ENCODE results near the gene LUM.

- no peak for TF ChIP-seq EZH2 (IDR thresholded peaks at IDR 0.05; ENCODE audit: low read depth, unreplicated experiment)
- no peak for TF ChIP-seq EZH2phosphoT487 (IDR thresholded peaks at IDR 0.05; ENCODE audit: unreplicated experiment)
- TF ChIP-seq CTCF (conservative IDR thresholded peaks at IDR 0.05; ENCODE audit: low read depth in 2 of 2): no peak
- no peak for TF ChIP-seq POLR2AphosphoS5 (IDR thresholded peaks at IDR 0.05; ENCODE audit: low read depth)
- no peak for TF ChIP-seq REST (IDR thresholded peaks at IDR 0.05; ENCODE audit: unreplicated experiment)
- TF ChIP-seq JUNB (IDR thresholded peaks at IDR 0.05; ENCODE audit: unreplicated experiment): no peak
- TF ChIP-seq ZNF114 (CRISPR knock-in tag; IDR thresholded peaks at IDR 0.05): no peak
- no peak for TF ChIP-seq CREB1 (CRISPR knock-in tag; IDR thresholded peaks at IDR 0.05; ENCODE audit: low read depth)
- no peak for TF ChIP-seq NANOG (IDR thresholded peaks at IDR 0.05; ENCODE audit: borderline replicate concordance)
- no peak for TF ChIP-seq ETS1 (IDR thresholded peaks at IDR 0.05)
- TF ChIP-seq ZNF331 (CRISPR knock-in tag; IDR thresholded peaks at IDR 0.05; ENCODE audit: low read depth): no peak
- TF ChIP-seq STAT1 (IDR thresholded peaks at IDR 0.05; ENCODE audit: unreplicated experiment): no peak
- TF ChIP-seq ZNF462 (CRISPR knock-in tag; IDR thresholded peaks at IDR 0.05): no peak
Observed at GRCh38 chr12:91072931-91073330, 38.4 kb downstream of the LUM start.

All from GM23338 (cell line).